B cell (primary cell): ENCODE data around the gene MAVS. TPM values are rescaled to one million over a fixed set of nuclear protein-coding genes. Genes with fewer than 3 reads are reported as not detected.

Experiments used
- ATAC-seq: fragments of 200-7000 bp; cut with Tn5 transposase; one replicate; pipeline ENCODE4 v1.10.0; 2021; ENCODE audit warnings: low read depth, mild to moderate bottlenecking, moderate number of reproducible peaks, moderate library complexity
- CTCF ChIA-PET: fragments of 350-600 bp; sonication (Branson Sonifier 250); formaldehyde crosslinking; loops from one replicate; lab custom pipeline; 2021; ENCODE audit warnings: antibody characterized with exemption, inconsistent platforms; lab: Charles Lee
- POLR2A ChIA-PET: fragments of 350-600 bp; sonication (Branson Sonifier 250); formaldehyde crosslinking; loops from one replicate; lab custom pipeline; 2021; ENCODE audit warnings: antibody characterized with exemption; lab: Charles Lee
- DNase-seq: peaks from one replicate; pipeline ENCODE4 v3.0.0; 2013
- H2AFZ ChIP-seq: 2 replicates; pipeline ENCODE4 v1.6.1; 2012; ENCODE audit warnings: mild to moderate bottlenecking, low read depth, low read length; ENCODE audit not compliant: insufficient read depth, poor library complexity, severe bottlenecking
- H3K27ac ChIP-seq, 2 donors: 1 replicate in 1 of 2; 2 replicates in 1 of 2; pipeline ENCODE4 v1.5.1; 2012 to 2013; ENCODE audit warnings: low read length in 2 of 2, mild to moderate bottlenecking in 2 of 2, moderate library complexity in 1 of 2
- H3K27me3 ChIP-seq, 4 experiments: fragments of 200-600 bp in 1 of 4; sonication (generic) in 1 of 4; replicated peaks in 1 of 4; 1 replicate in 2 of 4; 2 replicates in 2 of 4; pipeline versions ENCODE4 v1.6.1 to v1.7.0; 2013 to 2016; ENCODE audit warnings: low read length in 3 of 4, mild to moderate bottlenecking in 2 of 4, mixed read lengths in 1 of 4, moderate library complexity in 1 of 4; ENCODE audit not compliant: insufficient read depth in 4 of 4, control insufficient read depth in 3 of 4; ENCODE audit errors: control extremely low read depth in 1 of 4
- H3K36me3 ChIP-seq, 2 experiments: replicated peaks in 1 of 2; 1 replicate in 1 of 2; 2 replicates in 1 of 2; pipeline versions ENCODE4 v1.6.1 to v1.7.1; 2013; ENCODE audit warnings: low read length in 1 of 2; ENCODE audit not compliant: insufficient read depth in 2 of 2, control insufficient read depth in 1 of 2; ENCODE audit errors: control extremely low read depth in 1 of 2, extremely low read depth in 1 of 2
- H3K4me1 ChIP-seq, 2 donors: fragments of 200-600 bp in 1 of 2; sonication (generic) in 1 of 2; 1 replicate in 1 of 2; 2 replicates in 1 of 2; pipeline versions ENCODE4 v1.5.1 to v1.6.1; 2013 to 2017; ENCODE audit warnings: low read length in 2 of 2; ENCODE audit not compliant: control insufficient read depth in 2 of 2, insufficient read depth in 2 of 2
- H3K4me2 ChIP-seq: replicated peaks from 2 replicates; pipeline ENCODE3; 2012; ENCODE audit warnings: mild to moderate bottlenecking, low read depth, low read length; ENCODE audit not compliant: poor library complexity, severe bottlenecking
- H3K4me3 ChIP-seq, 5 experiments: fragments of 200-600 bp in 1 of 5; sonication (generic) in 1 of 5; 1 replicate in 3 of 5; 2 replicates in 2 of 5; pipeline versions ENCODE4 v1.5.1 to v1.7.0; 2011 to 2016; ENCODE audit warnings: low read length in 4 of 5, mild to moderate bottlenecking in 4 of 5, low read depth in 2 of 5, control low read depth in 1 of 5, moderate library complexity in 1 of 5; ENCODE audit not compliant: insufficient read depth in 1 of 5; ENCODE audit errors: control extremely low read depth in 1 of 5, extremely low read depth in 1 of 5
- H3K79me2 ChIP-seq: fragments of 200-600 bp; sonication (generic); one replicate; pipeline ENCODE4 v1.6.0; 2016; ENCODE audit warnings: low read length; ENCODE audit not compliant: control insufficient read depth, insufficient read depth
- H3K9ac ChIP-seq: fragments of 200-600 bp; sonication (generic); 2 replicates; pipeline ENCODE4 v1.6.1; 2017; ENCODE audit warnings: mild to moderate bottlenecking, low read length, moderate library complexity
- H3K9me3 ChIP-seq, 3 donors: one replicate each; pipeline versions ENCODE4 v1.6.1 to v1.7.1; 2013; ENCODE audit warnings: low read length in 2 of 3; ENCODE audit not compliant: control insufficient read depth in 2 of 3, insufficient read depth in 1 of 3; ENCODE audit errors: control extremely low read depth in 1 of 3
- H4K20me1 ChIP-seq: 2 replicates; pipeline ENCODE4 v1.6.0; 2012; ENCODE audit warnings: mild to moderate bottlenecking, low read length; ENCODE audit not compliant: insufficient read depth, control insufficient read depth, poor library complexity, severe bottlenecking
- H3K27ac Mint-ChIP-seq: one replicate; pipeline ENCODE4 v1.8.0; 2021; ENCODE audit warnings: mixed read lengths
- H3K27me3 Mint-ChIP-seq: one replicate; pipeline ENCODE4 v1.8.0; 2021; ENCODE audit warnings: mixed read lengths
- H3K4me1 Mint-ChIP-seq: one replicate; pipeline ENCODE4 v1.8.0; 2021; ENCODE audit warnings: mixed read lengths
- H3K4me3 Mint-ChIP-seq: one replicate; pipeline ENCODE4 v1.8.0; 2021; ENCODE audit warnings: mixed read lengths
- H3K9me3 Mint-ChIP-seq: one replicate; pipeline ENCODE4 v1.8.0; 2022; ENCODE audit warnings: mixed read lengths; ENCODE audit not compliant: insufficient read depth
- EZH2 ChIP-seq: IDR thresholded peaks from 2 replicates; pipeline ENCODE4 v1.6.1; 2012; ENCODE audit warnings: borderline replicate concordance, low read depth, mild to moderate bottlenecking, moderate library complexity, low read length; ENCODE audit not compliant: insufficient read depth, poor library complexity, severe bottlenecking
- WGBS: methylation state at CpG from one replicate; pipeline ENCODE4 v1.1.5; 2013; ENCODE audit warnings: missing lambda C conversion rate; ENCODE audit not compliant: insufficient coverage; 5-methylcytosine and 5-hydroxymethylcytosine counted together
- intact Hi-C: fragments of 100-400 bp; cut with micrococcal nuclease; formaldehyde crosslinking; loops from one replicate; pipeline ENCODE4 v1.10.0; 2022
- polyA plus RNA-seq: library from polyadenylated mRNA; depleted of rRNA; stranded (reverse); fragments of >200 nt; gene quantifications from 2 replicates; pipeline ENCODE4 v1.2.3, GENCODE V29; 2012
- total RNA-seq, 2 donors: library from RNA; stranded (reverse); fragments of 120-200 nt in 1 of 2; gene quantifications; 1 replicate in 1 of 2; 2 replicates in 1 of 2; pipeline versions ENCODE4 v1.2.3 to v1.2.4, GENCODE V29; 2013 to 2022
- TF ChIP-seq, protein P1 (sequence below): fragments of 200-600 bp; IDR thresholded peaks from one replicate; pipeline ENCODE4 v1.8.0; 2022; ENCODE audit warnings: antibody characterized with exemption, mild to moderate bottlenecking

MAVS gene
- total and polyA plus RNA-seq, 2 donors (not counting 1 experiment from before 2014, with no cell fraction given): 17.2 to 52.2 TPM

DNA sequence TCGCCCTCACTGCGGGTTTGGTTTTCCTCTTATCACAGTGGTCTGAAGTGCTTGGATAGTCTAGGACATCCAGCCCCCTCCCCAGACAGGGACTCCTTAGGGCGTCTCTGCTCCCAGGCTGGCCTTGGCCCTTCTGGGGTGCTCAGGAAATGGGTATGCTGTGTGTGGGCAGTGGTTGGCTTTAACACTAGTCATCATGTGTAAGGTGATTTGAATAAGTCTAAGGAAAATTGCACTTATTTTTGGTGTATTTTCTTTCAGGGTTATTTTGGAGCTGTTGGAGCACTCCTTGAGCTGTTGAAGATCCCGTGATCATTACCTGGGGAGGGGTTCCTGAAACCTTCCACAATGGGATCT lies 76.3 kb downstream of the MAVS start:
- WGBS: 94% methylated on average over 3 of the region's 4 CpGs
- peaks cover 0 to 4% of the 10 kb centered on the region in 2 donors for H3K4me1 ChIP-seq
- no peak for ATAC-seq

DNA sequence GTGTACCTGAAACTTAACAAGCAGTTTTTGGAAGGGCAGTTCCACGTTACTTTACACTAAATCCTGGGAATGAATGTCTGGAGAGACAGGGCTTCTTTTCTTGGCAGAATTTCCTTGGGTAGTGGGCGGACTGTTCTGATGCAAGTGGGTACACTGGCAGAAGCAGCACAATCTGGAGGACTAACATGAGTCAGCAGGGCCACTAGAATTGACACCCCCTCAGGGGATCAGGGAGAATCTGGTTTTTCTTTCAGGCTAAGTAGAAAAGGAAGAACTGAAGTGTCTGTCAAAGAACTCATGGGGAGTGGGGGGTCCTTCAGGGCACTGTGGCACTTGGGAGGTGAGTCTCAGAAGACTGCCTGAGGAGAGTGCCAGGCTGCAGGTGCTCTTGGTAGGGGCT lies 77.2 kb downstream of the MAVS start:
- Histone ChIP-seq H3K36me3 (peaks cover 7 to 40% of the 10 kb centered on the region in 2 experiments), H3K4me1 (peaks cover 0 to 4% of the 10 kb centered on the region in 2 donors), H3K9ac (no peak overlapping the region), H3K4me2 (no peak overlapping the region), H3K9me3 (no peaks in the 10 kb centered on the region), H3K79me2 (peaks cover 4% of the 10 kb centered on the region), H4K20me1 (peaks cover 11% of the 10 kb centered on the region), H2AFZ (no peak overlapping the region), H3K27ac (no peak overlapping the region), H3K4me3 (no peak overlapping the region), H3K27me3 (no peaks in the 10 kb centered on the region)
- H3K4me3 Mint-ChIP-seq: no peak overlapping the region
- intact Hi-C loops: no loop called here
- peaks cover 8% of the 10 kb centered on the region for H3K4me1 Mint-ChIP-seq
- DNase-seq (no peak), ATAC-seq (no peak)
- H3K9me3 Mint-ChIP-seq: no peaks in the 10 kb centered on the region
- H3K27me3 Mint-ChIP-seq: no peaks in the 10 kb centered on the region
- ChIA-PET POLR2A (no interaction called here), CTCF (no interaction called here)
- TF ChIP-seq, protein P1, sequence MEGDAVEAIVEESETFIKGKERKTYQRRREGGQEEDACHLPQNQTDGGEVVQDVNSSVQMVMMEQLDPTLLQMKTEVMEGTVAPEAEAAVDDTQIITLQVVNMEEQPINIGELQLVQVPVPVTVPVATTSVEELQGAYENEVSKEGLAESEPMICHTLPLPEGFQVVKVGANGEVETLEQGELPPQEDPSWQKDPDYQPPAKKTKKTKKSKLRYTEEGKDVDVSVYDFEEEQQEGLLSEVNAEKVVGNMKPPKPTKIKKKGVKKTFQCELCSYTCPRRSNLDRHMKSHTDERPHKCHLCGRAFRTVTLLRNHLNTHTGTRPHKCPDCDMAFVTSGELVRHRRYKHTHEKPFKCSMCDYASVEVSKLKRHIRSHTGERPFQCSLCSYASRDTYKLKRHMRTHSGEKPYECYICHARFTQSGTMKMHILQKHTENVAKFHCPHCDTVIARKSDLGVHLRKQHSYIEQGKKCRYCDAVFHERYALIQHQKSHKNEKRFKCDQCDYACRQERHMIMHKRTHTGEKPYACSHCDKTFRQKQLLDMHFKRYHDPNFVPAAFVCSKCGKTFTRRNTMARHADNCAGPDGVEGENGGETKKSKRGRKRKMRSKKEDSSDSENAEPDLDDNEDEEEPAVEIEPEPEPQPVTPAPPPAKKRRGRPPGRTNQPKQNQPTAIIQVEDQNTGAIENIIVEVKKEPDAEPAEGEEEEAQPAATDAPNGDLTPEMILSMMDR: no peak
- TF ChIP-seq EZH2: no peak
- H3K27ac Mint-ChIP-seq: peak overlapping the region; percentile 41
- 100% methylated on average over 2 of the region's 2 CpGs for WGBS

More for the DNA sequence above, 76.3 kb downstream of the MAVS start:
- Histone ChIP-seq H3K27ac (no peak overlapping the region), H3K79me2 (peaks cover 12% of the 10 kb centered on the region), H3K4me3 (no peak overlapping the region), H3K9ac (no peak overlapping the region), H3K4me2 (no peak overlapping the region), H3K9me3 (no peaks in the 10 kb centered on the region), H2AFZ (no peak overlapping the region), H4K20me1 (peaks cover 17% of the 10 kb centered on the region), H3K27me3 (no peaks in the 10 kb centered on the region), H3K36me3 (peaks cover 7 to 49% of the 10 kb centered on the region in 2 experiments)
- DNase-seq: no peak
- Mint-ChIP-seq H3K4me3 (no peak overlapping the region), H3K9me3 (no peaks in the 10 kb centered on the region), H3K4me1 (peaks cover 8% of the 10 kb centered on the region), H3K27me3 (no peaks in the 10 kb centered on the region), H3K27ac (no peak overlapping the region)
- ChIA-PET POLR2A (interaction anchor here (0.6 kb wide), 1 partner anchor 91 kb away, joined by 3 read pairs; no protein-coding TSS in a partner anchor), CTCF (no interaction called here)
- intact Hi-C loops: no loop called here
- TF ChIP-seq, protein P1: no peak
- TF ChIP-seq EZH2: no peak
